HepG2 (cell line): Measurements from ENCODE around the gene KRTAP10-2.

Experiments
- ATF3 ChIP-seq: sonication (generic); formaldehyde crosslinking; IDR thresholded peaks from 2 replicates; pipeline ENCODE4 v1.4.0; 2020; ENCODE audit warnings: missing genetic modification reagents
- ATF5 ChIP-seq: sonication (generic); formaldehyde crosslinking; IDR thresholded peaks from 2 replicates; pipeline ENCODE4 v1.4.0; 2020; ENCODE audit warnings: mild to moderate bottlenecking, low read depth, missing genetic modification reagents
- CREB1 ChIP-seq, 2 experiments: fragments of 450-650 bp in 1 of 2; IDR thresholded peaks; 2 replicates each; pipeline ENCODE4 v1.6.1; 2016 to 2017; ENCODE audit warnings: control low read depth in 1 of 2, mild to moderate bottlenecking in 1 of 2, missing compliant biosample characterization in 1 of 2, missing genetic modification characterization in 1 of 2
- EZH2 ChIP-seq: conservative IDR thresholded peaks from 2 replicates; pipeline ENCODE4 v1.6.1; 2012; ENCODE audit warnings: mild to moderate bottlenecking, low read depth, low read length, moderate library complexity
- FOXM1 ChIP-seq: sonication (generic); formaldehyde crosslinking; IDR thresholded peaks from 2 replicates; pipeline ENCODE4 v1.5.0; 2020; ENCODE audit warnings: missing genetic modification reagents
- STAT5B ChIP-seq: sonication (generic); formaldehyde crosslinking; IDR thresholded peaks from 2 replicates; pipeline ENCODE4 v1.4.0; 2020; ENCODE audit warnings: missing genetic modification reagents
- WIZ ChIP-seq: sonication (generic); formaldehyde crosslinking; IDR thresholded peaks from 2 replicates; pipeline ENCODE4 v1.5.1; 2020; ENCODE audit warnings: mild to moderate bottlenecking, missing genetic modification reagents
- ZFP37 ChIP-seq: sonication (generic); formaldehyde crosslinking; IDR thresholded peaks from 2 replicates; pipeline ENCODE4 v1.4.0; 2020; ENCODE audit warnings: missing genetic modification reagents, borderline replicate concordance
- ZNF326 ChIP-seq: sonication (generic); formaldehyde crosslinking; IDR thresholded peaks from 2 replicates; pipeline ENCODE4 v1.4.0; 2020; ENCODE audit warnings: missing genetic modification reagents, borderline replicate concordance
- TF ChIP-seq, protein P1 (sequence below): sonication (generic); formaldehyde crosslinking; IDR thresholded peaks from 2 replicates; pipeline ENCODE4 v1.9.0; 2021; ENCODE audit warnings: missing genetic modification reagents, borderline replicate concordance
- TF ChIP-seq, protein P2 (sequence below): sonication (generic); formaldehyde crosslinking; IDR thresholded peaks from 2 replicates; pipeline ENCODE4 v1.5.0; 2020; ENCODE audit warnings: mild to moderate bottlenecking, missing genetic modification reagents, moderate library complexity

GRCh38 chr21:44550807-44551206 lies 498 bp downstream of the KRTAP10-2 start:
- TF ChIP-seq CREB1 (IDR thresholded peaks at IDR 0.05) (no peak), CREB1 (CRISPR knock-in tag; IDR thresholded peaks at IDR 0.05) (no peak), ZFP37 (CRISPR knock-in tag) (no peak), ATF5 (CRISPR knock-in tag) (no peak), EZH2 (no peak), STAT5B (no peak), ATF3 (CRISPR knock-in tag) (no peak), ZNF326 (CRISPR knock-in tag) (no peak), WIZ (CRISPR knock-in tag) (no peak), FOXM1 (CRISPR knock-in tag) (no peak)
- TF ChIP-seq, protein P1, sequence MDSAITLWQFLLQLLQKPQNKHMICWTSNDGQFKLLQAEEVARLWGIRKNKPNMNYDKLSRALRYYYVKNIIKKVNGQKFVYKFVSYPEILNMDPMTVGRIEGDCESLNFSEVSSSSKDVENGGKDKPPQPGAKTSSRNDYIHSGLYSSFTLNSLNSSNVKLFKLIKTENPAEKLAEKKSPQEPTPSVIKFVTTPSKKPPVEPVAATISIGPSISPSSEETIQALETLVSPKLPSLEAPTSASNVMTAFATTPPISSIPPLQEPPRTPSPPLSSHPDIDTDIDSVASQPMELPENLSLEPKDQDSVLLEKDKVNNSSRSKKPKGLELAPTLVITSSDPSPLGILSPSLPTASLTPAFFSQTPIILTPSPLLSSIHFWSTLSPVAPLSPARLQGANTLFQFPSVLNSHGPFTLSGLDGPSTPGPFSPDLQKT = no peak
- TF ChIP-seq, protein P2, sequence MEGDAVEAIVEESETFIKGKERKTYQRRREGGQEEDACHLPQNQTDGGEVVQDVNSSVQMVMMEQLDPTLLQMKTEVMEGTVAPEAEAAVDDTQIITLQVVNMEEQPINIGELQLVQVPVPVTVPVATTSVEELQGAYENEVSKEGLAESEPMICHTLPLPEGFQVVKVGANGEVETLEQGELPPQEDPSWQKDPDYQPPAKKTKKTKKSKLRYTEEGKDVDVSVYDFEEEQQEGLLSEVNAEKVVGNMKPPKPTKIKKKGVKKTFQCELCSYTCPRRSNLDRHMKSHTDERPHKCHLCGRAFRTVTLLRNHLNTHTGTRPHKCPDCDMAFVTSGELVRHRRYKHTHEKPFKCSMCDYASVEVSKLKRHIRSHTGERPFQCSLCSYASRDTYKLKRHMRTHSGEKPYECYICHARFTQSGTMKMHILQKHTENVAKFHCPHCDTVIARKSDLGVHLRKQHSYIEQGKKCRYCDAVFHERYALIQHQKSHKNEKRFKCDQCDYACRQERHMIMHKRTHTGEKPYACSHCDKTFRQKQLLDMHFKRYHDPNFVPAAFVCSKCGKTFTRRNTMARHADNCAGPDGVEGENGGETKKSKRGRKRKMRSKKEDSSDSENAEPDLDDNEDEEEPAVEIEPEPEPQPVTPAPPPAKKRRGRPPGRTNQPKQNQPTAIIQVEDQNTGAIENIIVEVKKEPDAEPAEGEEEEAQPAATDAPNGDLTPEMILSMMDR (CRISPR knock-in tag) = no peak
